Subcutaneous adipose tissue (tissue), 4 donors: ENCODE results near the gene MOK. TPM values are rescaled to one million over a fixed set of nuclear protein-coding genes. Genes with fewer than 3 reads are reported as not detected.

Source experiments
- total RNA-seq, 4 donors: library from RNA; depleted of rRNA; stranded (reverse); fragments of >200 nt; gene quantifications; one replicate each; pipeline ENCODE4 v1.1.0, GENCODE V29; 2016
- TF ChIP-seq, protein P1 (sequence below): fragments of 450-650 bp; IDR thresholded peaks from one replicate; pipeline ENCODE4 v1.5.1; 2016; ENCODE audit warnings: low read depth, mild to moderate bottlenecking, control low read depth, antibody characterized with exemption, moderate library complexity

Gene MOK
- total RNA-seq, 4 donors from 2014 or later: 4.0 to 13.9 (median 6.1) TPM

GRCh38 chr14:102278631-102278935 is 26.4 kb downstream of the MOK start:
- TF ChIP-seq, protein P1, sequence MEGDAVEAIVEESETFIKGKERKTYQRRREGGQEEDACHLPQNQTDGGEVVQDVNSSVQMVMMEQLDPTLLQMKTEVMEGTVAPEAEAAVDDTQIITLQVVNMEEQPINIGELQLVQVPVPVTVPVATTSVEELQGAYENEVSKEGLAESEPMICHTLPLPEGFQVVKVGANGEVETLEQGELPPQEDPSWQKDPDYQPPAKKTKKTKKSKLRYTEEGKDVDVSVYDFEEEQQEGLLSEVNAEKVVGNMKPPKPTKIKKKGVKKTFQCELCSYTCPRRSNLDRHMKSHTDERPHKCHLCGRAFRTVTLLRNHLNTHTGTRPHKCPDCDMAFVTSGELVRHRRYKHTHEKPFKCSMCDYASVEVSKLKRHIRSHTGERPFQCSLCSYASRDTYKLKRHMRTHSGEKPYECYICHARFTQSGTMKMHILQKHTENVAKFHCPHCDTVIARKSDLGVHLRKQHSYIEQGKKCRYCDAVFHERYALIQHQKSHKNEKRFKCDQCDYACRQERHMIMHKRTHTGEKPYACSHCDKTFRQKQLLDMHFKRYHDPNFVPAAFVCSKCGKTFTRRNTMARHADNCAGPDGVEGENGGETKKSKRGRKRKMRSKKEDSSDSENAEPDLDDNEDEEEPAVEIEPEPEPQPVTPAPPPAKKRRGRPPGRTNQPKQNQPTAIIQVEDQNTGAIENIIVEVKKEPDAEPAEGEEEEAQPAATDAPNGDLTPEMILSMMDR: no peak

DNA sequence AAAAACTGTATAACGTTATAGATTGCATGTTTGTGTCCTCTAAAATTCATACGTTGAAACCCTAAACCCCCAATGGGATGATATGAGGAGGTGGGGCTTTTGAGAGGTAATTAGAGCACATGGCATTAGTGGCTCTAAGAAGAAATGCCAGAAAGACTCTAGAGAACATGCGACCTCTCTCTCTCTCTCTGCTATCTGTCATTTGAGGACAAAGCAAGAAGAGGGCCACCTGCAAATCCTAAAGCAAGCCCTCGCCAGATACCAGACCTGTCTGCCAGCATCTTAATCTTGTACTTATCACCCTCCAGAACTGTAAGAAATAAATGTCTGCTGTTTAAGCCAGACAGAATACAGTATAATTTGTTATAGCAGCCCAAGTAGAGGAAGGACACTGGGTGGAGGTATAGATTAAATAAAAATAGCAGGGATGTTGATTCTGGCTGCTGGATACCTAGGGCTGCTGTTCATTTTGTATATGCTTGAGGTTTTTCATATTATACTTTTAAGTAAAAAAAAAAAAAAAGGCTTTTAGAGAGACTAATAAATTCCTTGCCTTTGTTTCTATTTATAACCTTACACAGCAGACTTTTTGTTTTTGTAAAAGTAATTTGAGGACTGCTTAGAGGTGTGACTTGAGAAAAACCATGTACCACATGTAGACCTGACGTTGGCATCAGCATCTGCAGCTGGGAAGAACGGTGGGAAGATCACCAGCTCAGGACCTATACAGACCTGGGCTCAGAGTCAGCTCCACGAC is 26.9 kb downstream of the MOK start:
- TF ChIP-seq, protein P1: no peak

- TF ChIP-seq, protein P1: no peak
Observed at GRCh38 chr14:102275866-102276265, 29.1 kb downstream of the MOK start.

GRCh38 chr14:102272392-102272791 is 32.6 kb downstream of the MOK start:
- TF ChIP-seq, protein P1: no peak

DNA sequence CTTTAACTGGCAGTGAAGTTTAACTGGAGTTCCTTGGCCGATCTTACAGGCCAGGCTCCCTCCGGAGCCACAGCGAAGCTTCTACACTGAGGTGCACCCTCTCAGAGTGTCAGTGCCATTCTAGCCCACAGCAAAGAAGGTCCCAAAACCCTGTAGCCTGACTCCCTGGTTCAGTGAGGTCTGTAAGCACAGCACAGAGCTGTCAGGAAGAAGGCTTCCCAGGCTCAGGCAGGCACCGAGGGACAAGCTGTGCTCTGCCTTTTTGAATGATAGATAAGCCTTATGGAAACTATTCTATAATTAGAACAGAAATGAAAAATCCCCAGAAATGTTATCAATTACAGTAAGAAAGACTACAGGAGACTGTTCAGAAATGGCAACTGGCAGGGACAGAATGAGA is 40.2 kb downstream of the MOK start:
- TF ChIP-seq, protein P1: no peak

GRCh38 chr14:102264355-102264754 is 40.6 kb downstream of the MOK start:
- TF ChIP-seq, protein P1: no peak

DNA sequence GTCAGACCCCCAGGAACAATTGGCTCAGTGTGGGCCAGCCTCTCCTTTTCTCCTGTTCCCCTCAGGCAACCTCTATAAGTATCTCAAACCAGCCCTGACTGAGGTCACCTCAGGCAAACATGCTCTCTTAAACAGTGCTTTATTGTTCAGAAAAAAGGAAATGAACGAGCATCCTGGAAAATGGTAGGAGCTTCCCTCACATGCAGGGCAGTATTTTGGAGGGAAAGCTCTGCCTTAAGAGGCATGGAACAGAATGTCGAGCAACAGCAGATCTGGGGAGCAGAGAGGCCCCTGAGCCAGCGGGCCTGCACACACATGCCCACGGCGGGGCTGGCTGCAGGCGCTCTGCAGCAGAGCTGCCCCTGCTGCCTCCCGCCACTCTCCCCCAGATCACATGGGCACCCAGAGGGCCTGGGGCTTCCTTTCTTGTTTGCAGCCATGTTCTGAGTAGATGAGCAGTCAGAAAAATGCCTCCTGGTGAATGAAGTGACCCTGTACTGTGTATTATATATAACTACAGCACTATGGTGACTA is 42.0 kb downstream of the MOK start:
- TF ChIP-seq, protein P1: no peak
